HepG2 (cell line): ENCODE results near the gene CBLB. TPM values are rescaled to one million over a fixed set of nuclear protein-coding genes. Genes with fewer than 3 reads are reported as not detected.

Experiments used
- ATAC-seq: fragments of 200-7000 bp; cut with Tn5 transposase; 3 replicates; pipeline ENCODE4 v1.9.1; 2020; ENCODE audit warnings: mild to moderate bottlenecking, moderate library complexity
- BruUV-seq: library from RNA; stranded (reverse); fragments of 400-500 nt; replicated peaks from 2 replicates; lab custom pipeline; 2021; lab: Mats Ljungman, UMichigan
- CTCF ChIA-PET: fragments of 300-600 bp; formaldehyde crosslinking; extraction: SDS; loops from one replicate; lab custom pipeline; 2021; ENCODE audit warnings: low total read pairs, inconsistent platforms, low intra/inter-chr PET ratio; lab: Yijun Ruan, JAX
- POLR2A ChIA-PET: fragments of 350-600 bp; sonication (Branson Sonifier 250); formaldehyde crosslinking; loops from one replicate; lab custom pipeline; 2020; ENCODE audit warnings: antibody characterized with exemption, inconsistent platforms; lab: Yijun Ruan, JAX
- DNase-seq: peaks from one replicate; pipeline ENCODE4 v3.0.0-alpha.2; 2015; ENCODE audit warnings: low spot score
- FAIRE-seq: peaks from 3 replicates; lab custom pipeline; 2011; peaks lifted over from hg19 to GRCh38; lab: Jason Lieb, UNC
- H2AFZ ChIP-seq: one replicate; pipeline ENCODE4 v1.6.1; 2011; ENCODE audit warnings: low read length, inconsistent platforms
- H3K27ac ChIP-seq: fragments of 300-600 bp; 3 replicates; pipeline ENCODE4 v1.8.0; 2011; ENCODE audit warnings: mixed run types, mild to moderate bottlenecking, mixed read lengths, low read length, inconsistent platforms; ENCODE audit not compliant: insufficient read depth; ENCODE audit errors: extremely low read length
- H3K27me3 ChIP-seq, 2 experiments: fragments of 200-600 bp in 1 of 2; 2 replicates in 1 of 2; 3 replicates in 1 of 2; pipeline versions ENCODE4 v1.6.0 to v1.8.0; 2011; ENCODE audit warnings: low read length in 2 of 2, mild to moderate bottlenecking in 2 of 2, moderate library complexity in 2 of 2, inconsistent platforms in 1 of 2; ENCODE audit not compliant: insufficient read depth in 2 of 2, control insufficient read depth in 1 of 2
- H3K36me3 ChIP-seq, 2 experiments: fragments of 200-600 bp in 1 of 2; replicated peaks in 1 of 2; 2 replicates in 1 of 2; 3 replicates in 1 of 2; pipeline versions ENCODE4 v1.5.1 to v1.8.0; 2011; ENCODE audit warnings: low read length in 2 of 2, inconsistent platforms in 1 of 2; ENCODE audit not compliant: insufficient read depth in 2 of 2, control insufficient read depth in 1 of 2
- H3K4me1 ChIP-seq: 2 replicates; pipeline ENCODE4 v1.5.1; 2012; ENCODE audit warnings: low read length, inconsistent platforms; ENCODE audit not compliant: insufficient read depth
- H3K4me2 ChIP-seq: 2 replicates; pipeline ENCODE4 v1.6.0; 2011; ENCODE audit warnings: low read depth, low read length, inconsistent platforms
- H3K4me3 ChIP-seq, 3 experiments: fragments of 200-600 bp in 1 of 3; sonication (generic), shearing (Covaris generic) in 1 of 3; replicated peaks in 1 of 3; 2 replicates each; pipeline ENCODE4 v1.5.1; 2011 to 2016; ENCODE audit warnings: low read length in 3 of 3, inconsistent platforms in 2 of 3, low read depth in 2 of 3, mild to moderate bottlenecking in 2 of 3, control low read depth in 1 of 3, mixed read lengths in 1 of 3; ENCODE audit not compliant: insufficient read depth in 1 of 3
- H3K79me2 ChIP-seq: one replicate; pipeline ENCODE4 v1.6.1; 2011; ENCODE audit warnings: low read length, inconsistent platforms; ENCODE audit not compliant: insufficient read depth
- H3K9ac ChIP-seq: 2 replicates; pipeline ENCODE4 v1.6.0; 2011; ENCODE audit warnings: mild to moderate bottlenecking, low read depth, low read length, inconsistent platforms; ENCODE audit not compliant: insufficient read depth
- H3K9me3 ChIP-seq: 2 replicates; pipeline ENCODE4 v1.5.1; 2012; ENCODE audit warnings: mild to moderate bottlenecking, low read length
- H4K20me1 ChIP-seq: 2 replicates; pipeline ENCODE4 v1.6.0; 2011; ENCODE audit warnings: inconsistent platforms, mild to moderate bottlenecking, low read length, moderate library complexity; ENCODE audit not compliant: insufficient read depth
- ATRX ChIP-seq: sonication (generic); formaldehyde crosslinking; IDR thresholded peaks from 2 replicates; pipeline ENCODE4 v1.4.0; 2020; ENCODE audit warnings: missing genetic modification reagents, borderline replicate concordance
- BORCS8-MEF2B ChIP-seq: sonication (generic); formaldehyde crosslinking; IDR thresholded peaks from 2 replicates; pipeline ENCODE4 v1.8.0; 2022; ENCODE audit warnings: mild to moderate bottlenecking, missing genetic modification reagents
- ETS1 ChIP-seq: sonication (generic); formaldehyde crosslinking; IDR thresholded peaks from 2 replicates; pipeline ENCODE4 v1.4.0; 2020; ENCODE audit warnings: missing genetic modification reagents
- FOXP4 ChIP-seq: sonication (generic); formaldehyde crosslinking; IDR thresholded peaks from 2 replicates; pipeline ENCODE4 v1.4.0; 2020; ENCODE audit warnings: missing genetic modification reagents
- HES4 ChIP-seq: sonication (generic); formaldehyde crosslinking; IDR thresholded peaks from 2 replicates; pipeline ENCODE4 v1.9.0; 2021; ENCODE audit warnings: mild to moderate bottlenecking, missing genetic modification reagents, borderline replicate concordance
- HNF1A ChIP-seq, 2 experiments: sonication (generic) in 1 of 2; formaldehyde crosslinking in 1 of 2; IDR thresholded peaks; 2 replicates each; pipeline versions ENCODE4 v1.4.0 to v1.6.1; 2016 to 2020; ENCODE audit warnings: borderline replicate concordance in 1 of 2, low read depth in 1 of 2, mild to moderate bottlenecking in 1 of 2, missing genetic modification reagents in 1 of 2
- KDM5A ChIP-seq: fragments of 200-600 bp; sonication (generic); IDR thresholded peaks from 2 replicates; pipeline ENCODE4 v1.7.0; 2018; ENCODE audit warnings: antibody characterized with exemption, mild to moderate bottlenecking, low read length, borderline replicate concordance
- KDM5B ChIP-seq: sonication (generic); formaldehyde crosslinking; IDR thresholded peaks from 2 replicates; pipeline ENCODE4 v1.4.0; 2020; ENCODE audit warnings: missing genetic modification reagents, mild to moderate bottlenecking, borderline replicate concordance
- MBD4 ChIP-seq: IDR thresholded peaks from 2 replicates; pipeline ENCODE4 v1.6.1; 2012; ENCODE audit warnings: low read length, inconsistent platforms, borderline replicate concordance
- SNAI1 ChIP-seq: sonication (generic); formaldehyde crosslinking; IDR thresholded peaks from 2 replicates; pipeline ENCODE4 v1.5.0; 2020; ENCODE audit warnings: mild to moderate bottlenecking, missing genetic modification reagents, borderline replicate concordance
- U2AF1 ChIP-seq: fragments of 200-400 bp; formaldehyde crosslinking; optimal IDR thresholded peaks from 2 replicates; pipeline ENCODE3; 2017; ENCODE audit warnings: mild to moderate bottlenecking, low read depth, low read length
- ZNF20 ChIP-seq: sonication (generic); formaldehyde crosslinking; IDR thresholded peaks from 2 replicates; pipeline ENCODE4 v1.4.0; 2020; ENCODE audit warnings: mild to moderate bottlenecking, moderate library complexity, missing genetic modification reagents
- ZNF597 ChIP-seq: sonication (generic); formaldehyde crosslinking; IDR thresholded peaks from 2 replicates; pipeline ENCODE4 v1.5.0; 2020; ENCODE audit warnings: missing genetic modification reagents
- ZNF780A ChIP-seq: sonication (generic); formaldehyde crosslinking; IDR thresholded peaks from 2 replicates; pipeline ENCODE4 v1.8.0; 2022; ENCODE audit warnings: mild to moderate bottlenecking, missing genetic modification reagents, moderate library complexity
- ZNF782 ChIP-seq: sonication (generic); formaldehyde crosslinking; IDR thresholded peaks from 2 replicates; pipeline ENCODE4 v1.4.0; 2020; ENCODE audit warnings: missing genetic modification reagents, mild to moderate bottlenecking, borderline replicate concordance
- WGBS: methylation state at CpG from one replicate; pipeline ENCODE4 v1.1.6; 2017; ENCODE audit warnings: low lambda C conversion rate; 5-methylcytosine and 5-hydroxymethylcytosine counted together
- in situ Hi-C: cut with HindIII; loops from 2 replicates; pipeline ENCODE4 v1.10.0; 2017; ENCODE audit warnings: low pct_unique_long_range_greater_than_20kb; ENCODE audit not compliant: extremely low pct_ligation_motif_present
- intact Hi-C: fragments of 100-400 bp; cut with micrococcal nuclease; formaldehyde crosslinking; loops from one replicate; pipeline ENCODE4 v1.10.0; 2022; ENCODE audit not compliant: unreplicated experiment
- polyA plus RNA-seq, 8 experiments: library from polyadenylated mRNA; depleted of rRNA in 3 of 8; stranded (reverse) in 7 of 8; unstranded in 1 of 8; fragments of >200 nt; fragmentation: Illumina TruSeq in 4 of 8; extraction: Trizol in 4 of 8; gene quantifications; 2 replicates each; pipeline versions ENCODE4 v1.2.1 to v1.2.3, GENCODE V29; 2011 to 2016; ENCODE audit warnings: low read depth in 4 of 8, missing spikeins in 1 of 8, mixed read lengths in 1 of 8; ENCODE audit not compliant: insufficient read depth in 1 of 8
- total RNA-seq, 5 experiments: library from RNA; depleted of rRNA; stranded (reverse); fragments of >200 nt; fragmentation: Illumina TruSeq; extraction: Trizol; gene quantifications; 2 replicates each; pipeline ENCODE4 v1.2.3, GENCODE V29; 2016; ENCODE audit warnings: low read depth in 1 of 5

CBLB gene
- total and polyA plus RNA-seq, 2 of the 13 experiments (the other 11 are each of a cell fraction or from before 2014, with no cell fraction given) = 9.8 to 16.4 TPM

- no peak overlapping the region for H2AFZ ChIP-seq
- POLR2A ChIA-PET = no interaction called here
- intact Hi-C loops = no loop called here
- no peak overlapping the region for H3K4me2 ChIP-seq
- 80% methylated on average over 3 of the region's 3 CpGs for WGBS
- H3K27me3 ChIP-seq = no peaks in the 10 kb centered on the region
- no peak for FAIRE-seq
- no peak overlapping the region for H3K4me3 ChIP-seq
- no peaks in the 10 kb centered on the region for H3K79me2 ChIP-seq
- no peak overlapping the region for H3K9ac ChIP-seq
- no peak for DNase-seq
- H3K27ac ChIP-seq = no peak overlapping the region
- no peaks in the 10 kb centered on the region for H3K9me3 ChIP-seq
- no peak for TF ChIP-seq MBD4
- no peak for TF ChIP-seq ZNF782 (CRISPR knock-in tag)
- TF ChIP-seq ZNF597 (CRISPR knock-in tag) = no peak
- TF ChIP-seq HNF1A (IDR thresholded peaks at IDR 0.05; ENCODE audit: low read depth) = no peak
- TF ChIP-seq HNF1A (CRISPR knock-in tag; IDR thresholded peaks at IDR 0.05; ENCODE audit: borderline replicate concordance) = no peak
- no peak for TF ChIP-seq U2AF1
- no peak for TF ChIP-seq ZNF20
- TF ChIP-seq ETS1 (CRISPR knock-in tag) = no peak
- no peak for TF ChIP-seq FOXP4 (CRISPR knock-in tag)
- TF ChIP-seq KDM5B (CRISPR knock-in tag) = no peak
- TF ChIP-seq ZNF780A (CRISPR knock-in tag) = no peak
- TF ChIP-seq SNAI1 (CRISPR knock-in tag) = no peak
- TF ChIP-seq BORCS8-MEF2B = no peak
- no peak for TF ChIP-seq HES4
- no peak for TF ChIP-seq KDM5A
- no peak for TF ChIP-seq ATRX (CRISPR knock-in tag)
- TF ChIP-seq, all 625 proteins: peak for 0
- CTCF ChIA-PET = no interaction called here
- ATAC-seq = no peak
- no TSS peak for BruUV-seq
- H3K36me3 ChIP-seq = no peaks in the 10 kb centered on the region; a peak in 1 of 5 replicates
- in situ Hi-C loops = no loop called here
- no peaks in the 10 kb centered on the region for H4K20me1 ChIP-seq
- no peaks in the 10 kb centered on the region for H3K4me1 ChIP-seq
Measured at GRCh38 chr3:105728771-105729312, 140.0 kb downstream of the CBLB start.
